Mucosa of rectum (tissue), 2 donors: ENCODE measurements around the gene SLCO4A1.

Experiments used
- H3K27ac ChIP-seq, 2 donors: one replicate each; pipeline ENCODE4 v1.7.0; 2013; ENCODE audit warnings: inconsistent platforms in 2 of 2, low read depth in 2 of 2, low read length in 2 of 2
- H3K27me3 ChIP-seq, 2 donors: one replicate each; pipeline ENCODE4 v1.7.0; 2013; ENCODE audit warnings: low read length in 2 of 2; ENCODE audit not compliant: control insufficient read depth in 2 of 2, insufficient read depth in 2 of 2
- H3K36me3 ChIP-seq, 2 donors: one replicate each; pipeline ENCODE4 v1.7.0; 2013; ENCODE audit warnings: low read length in 2 of 2; ENCODE audit not compliant: control insufficient read depth in 2 of 2, insufficient read depth in 2 of 2
- H3K4me1 ChIP-seq, 2 donors: one replicate each; pipeline ENCODE4 v1.7.0; 2013; ENCODE audit warnings: low read length in 2 of 2, mild to moderate bottlenecking in 1 of 2; ENCODE audit not compliant: control insufficient read depth in 2 of 2, insufficient read depth in 2 of 2
- H3K4me3 ChIP-seq, 2 donors: one replicate each; pipeline ENCODE4 v1.7.0; 2013; ENCODE audit warnings: low read length in 2 of 2
- H3K9ac ChIP-seq, 2 donors: one replicate each; pipeline ENCODE4 v1.7.0; 2013; ENCODE audit warnings: low read length in 2 of 2, low read depth in 1 of 2, mild to moderate bottlenecking in 1 of 2
- H3K9me3 ChIP-seq, 2 donors: one replicate each; pipeline ENCODE4 v1.7.0; 2013; ENCODE audit warnings: low read length in 2 of 2; ENCODE audit not compliant: control insufficient read depth in 2 of 2
- donor health status: healthy.
- donor health status: Normal muscosa, but diverticular disease.

The SLCO4A1 gene

GRCh38 chr20:62631336-62632308, 10.7 kb upstream of the SLCO4A1 start:
- H3K27me3 ChIP-seq: peaks cover 0 to 4% of the 10 kb centered on the region in 2 donors
- peaks cover 0 to 3% of the 10 kb centered on the region in 2 donors for H3K4me1 ChIP-seq
- no peak overlapping the region for H3K27ac ChIP-seq
- H3K9me3 ChIP-seq: no peaks in the 10 kb centered on the region
- H3K9ac ChIP-seq: no peak overlapping the region
- H3K4me3 ChIP-seq: no peak overlapping the region
- no peaks in the 10 kb centered on the region for H3K36me3 ChIP-seq

DNA sequence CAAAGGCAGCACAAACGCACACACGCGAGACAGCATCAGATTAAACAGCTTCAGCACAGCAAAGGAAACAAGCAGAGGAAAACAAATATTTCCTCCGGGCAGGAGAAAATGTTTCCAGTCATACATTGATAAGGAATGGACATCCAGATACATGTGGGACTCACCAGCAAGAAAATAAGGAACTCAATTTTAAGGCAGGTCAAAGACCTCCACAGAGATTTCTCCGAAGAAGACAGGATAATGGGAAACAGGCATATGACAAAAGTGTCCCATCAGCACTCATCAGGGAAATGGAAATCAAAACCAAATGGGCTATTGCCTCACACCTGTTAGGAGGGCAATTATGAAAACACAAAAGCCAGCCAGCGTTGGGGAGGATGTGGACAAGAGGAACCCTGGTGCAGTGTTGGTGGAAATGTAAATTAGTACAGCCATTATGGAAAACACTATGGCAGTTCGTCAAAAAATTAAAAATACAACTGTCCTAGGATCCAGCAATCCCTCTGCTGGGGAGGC, 9.7 kb upstream of the SLCO4A1 start:
- no peaks in the 10 kb centered on the region for H3K36me3 ChIP-seq
- no peaks in the 10 kb centered on the region for H3K9me3 ChIP-seq
- peaks cover 3 to 4% of the 10 kb centered on the region in 2 donors for H3K27me3 ChIP-seq
- H3K4me3 ChIP-seq: no peak overlapping the region
- peaks cover 0 to 3% of the 10 kb centered on the region in 2 donors for H3K4me1 ChIP-seq
- no peak overlapping the region for H3K9ac ChIP-seq
- no peak overlapping the region for H3K27ac ChIP-seq

GRCh38 chr20:62633598-62634329, 8.5 kb upstream of the SLCO4A1 start:
- H3K9ac ChIP-seq: no peak overlapping the region
- H3K36me3 ChIP-seq: no peaks in the 10 kb centered on the region
- no peaks in the 10 kb centered on the region for H3K9me3 ChIP-seq
- H3K27ac ChIP-seq: no peak overlapping the region
- H3K27me3 ChIP-seq: peaks cover 4 to 5% of the 10 kb centered on the region in 2 donors
- no peak overlapping the region for H3K4me3 ChIP-seq
- no peaks in the 10 kb centered on the region for H3K4me1 ChIP-seq

DNA sequence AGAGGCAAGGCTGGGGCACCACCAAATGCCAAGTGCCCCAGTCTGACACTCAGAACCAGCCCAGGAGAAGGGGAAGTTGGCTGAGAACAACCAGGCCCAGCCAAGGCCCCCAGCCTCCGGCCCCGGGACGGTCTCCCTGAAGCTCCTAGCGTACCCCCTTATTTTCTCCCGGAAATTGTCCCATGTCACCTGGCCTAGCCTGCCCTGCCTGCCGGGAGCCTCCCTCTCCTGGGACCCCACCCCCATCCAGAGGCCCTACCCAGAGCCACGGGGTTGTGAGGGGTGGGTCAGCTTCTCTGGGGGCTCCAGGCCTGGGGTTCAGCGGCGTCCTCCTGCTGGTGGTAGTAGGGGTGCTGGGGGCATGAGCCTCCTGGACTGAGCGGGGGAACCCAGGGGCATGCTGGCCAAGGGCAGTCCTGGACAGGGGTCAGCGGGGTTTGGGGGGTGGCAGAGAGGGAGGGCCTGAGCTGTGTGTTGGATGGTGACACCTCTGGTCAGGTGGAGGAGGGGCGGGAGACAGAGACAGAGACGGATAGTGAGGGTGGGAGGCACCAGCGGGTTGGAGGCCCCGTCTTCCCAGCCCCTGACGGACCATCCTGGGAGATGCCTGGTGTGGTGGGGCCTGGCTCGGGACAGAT, 7.9 kb upstream of the SLCO4A1 start:
- Histone ChIP-seq H3K27ac (no peak overlapping the region), H3K9ac (no peak overlapping the region), H3K36me3 (no peaks in the 10 kb centered on the region), H3K4me3 (no peak overlapping the region), H3K27me3 (peaks cover 4 to 7% of the 10 kb centered on the region in 2 donors), H3K4me1 (no peaks in the 10 kb centered on the region), H3K9me3 (no peaks in the 10 kb centered on the region)

DNA sequence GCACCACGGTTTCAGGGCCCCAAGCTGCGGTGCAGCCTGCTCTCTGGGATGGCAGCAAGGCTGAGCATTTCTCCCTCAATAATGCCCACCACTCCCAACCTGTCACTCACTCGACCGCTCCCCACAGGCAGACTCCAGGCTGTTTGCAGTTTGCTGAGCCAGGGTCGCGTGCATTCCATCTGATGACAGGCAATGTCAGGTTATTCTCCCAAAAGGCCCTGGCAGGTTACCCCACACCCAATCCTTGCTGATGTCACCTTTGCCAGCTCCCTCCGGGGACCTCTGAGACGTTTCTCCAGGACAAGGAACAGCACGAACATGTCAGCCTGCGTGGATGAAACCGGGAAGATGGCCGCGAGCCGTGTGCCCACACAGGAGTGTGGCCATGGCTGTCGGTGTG, 7.1 kb upstream of the SLCO4A1 start:
- Histone ChIP-seq H3K4me3 (no peak overlapping the region), H3K4me1 (no peaks in the 10 kb centered on the region), H3K36me3 (no peaks in the 10 kb centered on the region), H3K27ac (no peak overlapping the region), H3K27me3 (peaks cover 4 to 7% of the 10 kb centered on the region in 2 donors), H3K9me3 (no peaks in the 10 kb centered on the region), H3K9ac (no peak overlapping the region)

DNA sequence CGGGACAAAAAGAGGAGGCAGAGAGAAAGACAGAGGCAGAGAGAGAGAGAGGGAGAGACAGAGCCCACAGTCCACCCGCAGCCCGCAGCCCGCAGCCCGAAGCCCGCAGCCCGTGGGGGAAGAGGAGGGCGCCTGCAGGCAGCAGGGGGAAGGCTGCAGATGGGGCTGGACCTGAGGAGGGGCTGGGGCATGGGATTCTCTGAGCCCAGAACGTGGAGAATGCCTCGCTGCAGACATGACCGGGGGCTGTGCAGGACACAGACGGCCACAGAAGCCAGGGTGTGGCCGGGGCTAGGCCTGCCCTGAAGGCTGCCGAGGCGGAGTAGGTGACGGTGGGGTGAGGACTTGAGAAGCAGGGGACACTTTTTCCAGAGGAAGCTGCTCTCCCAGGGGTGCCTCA, 6.5 kb upstream of the SLCO4A1 start:
- Histone ChIP-seq H3K9me3 (no peaks in the 10 kb centered on the region), H3K4me1 (no peaks in the 10 kb centered on the region), H3K9ac (no peak overlapping the region), H3K36me3 (no peaks in the 10 kb centered on the region), H3K27ac (no peak overlapping the region), H3K4me3 (no peak overlapping the region), H3K27me3 (peaks cover 4 to 7% of the 10 kb centered on the region in 2 donors)

- no peaks in the 10 kb centered on the region for H3K9me3 ChIP-seq
- H3K4me1 ChIP-seq: peaks cover 0 to under 1% of the 10 kb centered on the region in 2 donors
- no peaks in the 10 kb centered on the region for H3K36me3 ChIP-seq
- H3K27me3 ChIP-seq: peaks cover 4 to 7% of the 10 kb centered on the region in 2 donors
- H3K4me3 ChIP-seq: no peak overlapping the region
- H3K27ac ChIP-seq: no peak overlapping the region
- no peak overlapping the region for H3K9ac ChIP-seq
These were observed 5.9 kb upstream of the SLCO4A1 start for GRCh38 chr20:62636446-62636845.

- no peaks in the 10 kb centered on the region for H3K36me3 ChIP-seq
- H3K9me3 ChIP-seq: no peaks in the 10 kb centered on the region
- H3K27ac ChIP-seq: no peak overlapping the region
- H3K4me1 ChIP-seq: peaks cover 5 to 7% of the 10 kb centered on the region in 2 donors
- H3K9ac ChIP-seq: no peak overlapping the region
- H3K27me3 ChIP-seq: peaks cover 4 to 7% of the 10 kb centered on the region in 2 donors
- H3K4me3 ChIP-seq: no peak overlapping the region
These were observed 5.2 kb upstream of the SLCO4A1 start for GRCh38 chr20:62637110-62637509.

DNA sequence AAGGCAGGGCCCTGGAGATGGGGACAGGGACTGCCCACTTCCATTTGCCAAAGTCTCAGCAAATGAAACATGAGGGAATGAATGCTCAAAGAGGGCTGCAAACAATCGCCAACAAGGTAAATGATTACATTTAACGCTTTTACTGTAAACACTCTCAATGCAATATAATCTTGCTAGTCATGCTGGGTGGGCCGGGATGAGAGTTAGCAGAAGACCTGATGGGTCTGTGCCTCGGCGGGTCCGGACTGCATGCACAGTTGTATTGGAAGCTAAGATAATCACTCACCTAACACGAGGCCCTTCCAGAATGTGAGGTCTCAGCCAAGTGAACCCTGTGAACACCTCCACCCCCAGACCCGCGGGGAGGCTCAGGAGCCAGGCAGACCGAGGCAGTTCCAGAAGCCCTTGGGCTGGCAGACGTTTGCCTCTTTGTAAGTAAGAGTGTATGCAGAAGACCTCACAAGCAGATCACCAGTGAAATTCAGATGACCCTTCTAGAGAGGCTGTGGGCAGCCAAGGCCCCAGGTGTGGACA, 4.7 kb upstream of the SLCO4A1 start:
- Histone ChIP-seq H3K27ac (no peak overlapping the region), H3K4me3 (no peak overlapping the region), H3K27me3 (peaks cover 4 to 7% of the 10 kb centered on the region in 2 donors), H3K9me3 (no peaks in the 10 kb centered on the region), H3K4me1 (peaks cover 6 to 7% of the 10 kb centered on the region in 2 donors), H3K36me3 (no peaks in the 10 kb centered on the region), H3K9ac (no peak overlapping the region)
